OCI-LY7 (cell line): ENCODE measurements around the gene MYH11. TPM values are rescaled to one million over a fixed set of nuclear protein-coding genes. Genes with fewer than 3 reads are reported as not detected.

Source experiments
- BruUV-seq: library from RNA; stranded (reverse); fragments of 400-500 nt; replicated peaks from 2 replicates; lab custom pipeline; 2021; lab: Mats Ljungman, UMichigan
- CTCF ChIA-PET: fragments of 300-600 bp; sonication (Branson Sonifier 250); formaldehyde crosslinking; loops from one replicate; lab custom pipeline; 2022; ENCODE audit warnings: antibody characterized with exemption; ENCODE audit not compliant: unreplicated experiment; lab: Charles Lee
- POLR2A ChIA-PET: fragments of 300-600 bp; sonication (Branson Sonifier 250); formaldehyde crosslinking; loops from one replicate; lab custom pipeline; 2022; ENCODE audit warnings: antibody characterized with exemption; lab: Charles Lee
- DNase-seq: peaks from one replicate; pipeline ENCODE4 v3.0.0-alpha.2; 2015; ENCODE audit warnings: low spot score
- H2AFZ ChIP-seq: fragments of 200-600 bp; sonication (generic), shearing (Covaris generic); 2 replicates; pipeline ENCODE4 v1.6.1; 2014; ENCODE audit warnings: mild to moderate bottlenecking, antibody characterized with exemption, low read length, moderate library complexity
- H3K27ac ChIP-seq: fragments of 200-600 bp; sonication (generic); 2 replicates; pipeline ENCODE4 v1.5.1; 2014; ENCODE audit warnings: mixed run types, low read depth, mild to moderate bottlenecking, moderate library complexity, low read length, inconsistent platforms; ENCODE audit not compliant: poor library complexity, severe bottlenecking
- H3K36me3 ChIP-seq: fragments of 200-600 bp; sonication (generic); 2 replicates; pipeline ENCODE4 v1.6.1; 2014; ENCODE audit warnings: mild to moderate bottlenecking, antibody characterized with exemption, low read length, moderate library complexity, mixed read lengths; ENCODE audit not compliant: insufficient read depth
- H3K4me1 ChIP-seq: fragments of 200-600 bp; sonication (generic); 2 replicates; pipeline ENCODE4 v1.5.1; 2014; ENCODE audit warnings: mild to moderate bottlenecking, low read length; ENCODE audit not compliant: insufficient read depth, poor library complexity, severe bottlenecking
- H3K4me2 ChIP-seq: fragments of 200-600 bp; sonication (generic); 2 replicates; pipeline ENCODE4 v1.6.1; 2014; ENCODE audit warnings: mild to moderate bottlenecking, low read length
- H3K4me3 ChIP-seq: fragments of 200-600 bp; sonication (generic); 2 replicates; pipeline ENCODE4 v1.5.1; 2014; ENCODE audit warnings: mild to moderate bottlenecking, low read depth, low read length; ENCODE audit not compliant: poor library complexity, severe bottlenecking
- H3K79me2 ChIP-seq: fragments of 200-600 bp; sonication (generic); 2 replicates; pipeline ENCODE4 v1.6.1; 2016; ENCODE audit warnings: low read depth, mild to moderate bottlenecking, low read length, moderate library complexity, mixed read lengths; ENCODE audit not compliant: insufficient read depth
- H3K9me2 ChIP-seq: fragments of 200-600 bp; sonication (generic); 2 replicates; pipeline ENCODE4 v1.6.1; 2016; ENCODE audit warnings: mild to moderate bottlenecking, low read length, mixed read lengths; ENCODE audit not compliant: insufficient read depth
- H3K9me3 ChIP-seq: fragments of 200-600 bp; sonication (generic); 2 replicates; pipeline ENCODE4 v1.6.1; 2014; ENCODE audit warnings: mild to moderate bottlenecking, mixed run types, low read length, mixed read lengths
- H4K20me1 ChIP-seq: fragments of 200-600 bp; sonication (generic); 2 replicates; pipeline ENCODE4 v1.6.1; 2014; ENCODE audit warnings: mild to moderate bottlenecking, antibody characterized with exemption, low read length, moderate library complexity, mixed read lengths; ENCODE audit not compliant: insufficient read depth
- EZH2phosphoT487 ChIP-seq: fragments of 200-600 bp; sonication (generic); IDR thresholded peaks from 2 replicates; pipeline ENCODE4 v1.6.1; 2018; ENCODE audit warnings: low read depth, borderline replicate concordance, mild to moderate bottlenecking, mixed run types, antibody characterized with exemption, low read length, moderate library complexity, mixed read lengths
- intact Hi-C: fragments of 100-400 bp; cut with micrococcal nuclease; formaldehyde crosslinking; loops from one replicate; pipeline ENCODE4 v1.10.0; 2022; ENCODE audit not compliant: unreplicated experiment
- total RNA-seq, 2 experiments: library from RNA; depleted of rRNA in 1 of 2; stranded (reverse); fragments of >200 nt in 1 of 2; shearing (Covaris generic) in 1 of 2; gene quantifications; 2 replicates each; pipeline ENCODE4 v1.2.3, GENCODE V29; 2014 to 2022
- TF ChIP-seq, protein P1 (sequence below): fragments of 200-600 bp; sonication (generic); conservative IDR thresholded peaks from 2 replicates; pipeline ENCODE4 v1.5.1; 2014; ENCODE audit warnings: mild to moderate bottlenecking, antibody characterized with exemption, low read length, moderate library complexity, mixed read lengths

Gene MYH11
- total RNA-seq, 2 experiments from 2014 or later = 5.7 to 33.8 TPM

DNA sequence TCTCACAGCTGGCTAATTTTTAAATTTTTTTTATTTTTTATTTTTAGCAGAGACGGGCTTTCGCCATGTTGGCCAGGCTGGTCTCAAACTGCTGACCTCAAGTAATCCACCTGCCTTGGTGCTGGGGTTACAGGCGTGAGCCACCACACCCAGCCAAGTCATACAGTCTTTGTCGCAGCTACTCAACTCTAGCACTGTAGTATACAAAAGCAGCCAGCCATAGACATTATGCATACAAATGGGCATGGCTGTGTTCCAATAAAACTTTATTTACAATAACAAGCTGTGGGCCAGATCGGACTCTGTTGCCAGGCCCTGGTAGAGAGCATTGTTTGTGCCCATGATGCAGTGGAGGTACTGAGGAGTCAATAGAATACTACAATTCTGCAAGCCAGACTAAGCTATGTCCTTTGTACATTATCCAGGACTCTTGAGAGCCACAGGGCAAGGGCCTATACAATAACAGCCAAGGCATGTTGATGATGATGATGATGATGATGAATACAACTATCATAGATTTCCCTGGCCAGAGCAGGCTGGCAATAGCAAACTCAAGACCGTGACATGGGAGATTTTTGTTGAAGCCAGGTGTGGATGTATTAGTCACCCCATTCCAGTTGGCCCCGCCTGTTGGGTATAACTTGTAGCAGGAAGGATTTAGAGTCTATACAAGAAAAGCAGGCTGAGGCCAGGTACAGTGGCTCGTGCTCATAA is 101.8 kb downstream of the MYH11 start:
- Histone ChIP-seq H3K27ac (no peak overlapping the region), H4K20me1 (no peaks in the 10 kb centered on the region), H3K4me2 (no peak overlapping the region), H3K4me1 (peaks cover 5% of the 10 kb centered on the region), H3K36me3 (peaks cover 25% of the 10 kb centered on the region), H3K9me3 (no peaks in the 10 kb centered on the region), H3K79me2 (no peaks in the 10 kb centered on the region), H3K4me3 (no peak overlapping the region), H2AFZ (no peak overlapping the region), H3K9me2 (no peaks in the 10 kb centered on the region)
- intact Hi-C loops = no loop called here
- no peak for TF ChIP-seq EZH2phosphoT487
- POLR2A ChIA-PET = interaction anchor here (0.9 kb wide), 1 partner anchor 16 kb away, joined by 4 read pairs; no protein-coding TSS in a partner anchor
- BruUV-seq = no TSS peak
- CTCF ChIA-PET = interaction anchor here (0.5 kb wide), 1 partner anchor 216 kb away, joined by 3 read pairs; no protein-coding TSS in a partner anchor
- no peak for DNase-seq

DNA sequence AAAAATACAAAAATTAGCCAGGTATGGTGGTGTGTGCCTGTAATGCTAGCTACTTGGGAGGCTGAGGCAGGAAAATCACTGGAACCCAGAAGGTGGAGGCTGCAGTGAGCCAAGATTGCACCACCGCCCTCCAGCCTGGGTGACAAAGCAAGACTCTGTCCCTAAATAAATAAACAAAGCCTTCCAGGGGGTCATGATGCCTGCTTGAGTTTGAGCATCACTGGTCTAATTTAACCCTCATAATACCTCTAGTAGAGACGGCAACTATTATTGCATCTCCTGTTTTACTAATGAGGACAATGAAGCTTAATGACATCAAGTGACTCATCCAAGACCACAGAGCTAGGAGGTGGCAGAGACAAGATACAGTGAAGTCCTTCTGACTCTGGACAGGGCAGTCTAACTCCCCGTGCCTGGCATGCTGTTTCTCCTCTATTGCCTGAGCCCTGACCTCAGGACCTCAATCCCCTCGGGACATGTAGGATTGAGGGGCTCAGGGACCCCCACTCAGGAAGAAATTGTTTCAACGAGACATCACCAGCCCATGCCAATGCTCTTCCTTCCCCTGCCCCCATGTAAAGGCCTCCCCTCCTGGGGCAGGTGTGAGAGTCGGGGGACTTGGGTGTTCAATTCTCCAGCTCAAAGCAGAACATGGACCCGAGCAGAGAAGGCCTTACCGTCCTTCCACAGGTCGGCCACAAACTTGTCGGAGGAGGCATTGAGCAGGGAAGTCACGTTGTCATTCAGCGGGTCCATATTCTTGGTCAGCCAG is 103.9 kb downstream of the MYH11 start:
- Histone ChIP-seq H3K36me3 (peaks cover 13% of the 10 kb centered on the region), H4K20me1 (no peaks in the 10 kb centered on the region), H3K9me2 (no peaks in the 10 kb centered on the region), H3K9me3 (no peaks in the 10 kb centered on the region), H2AFZ (no peak overlapping the region), H3K4me3 (no peak overlapping the region), H3K4me2 (no peak overlapping the region), H3K4me1 (peaks cover 1% of the 10 kb centered on the region), H3K27ac (no peak overlapping the region), H3K79me2 (no peaks in the 10 kb centered on the region)
- ChIA-PET POLR2A (no interaction called here), CTCF (interaction anchor here (1.1 kb wide), 1 partner anchor 69 kb away, joined by 3 read pairs; no protein-coding TSS in a partner anchor)
- no TSS peak for BruUV-seq
- no peak for DNase-seq
- TF ChIP-seq, protein P1, sequence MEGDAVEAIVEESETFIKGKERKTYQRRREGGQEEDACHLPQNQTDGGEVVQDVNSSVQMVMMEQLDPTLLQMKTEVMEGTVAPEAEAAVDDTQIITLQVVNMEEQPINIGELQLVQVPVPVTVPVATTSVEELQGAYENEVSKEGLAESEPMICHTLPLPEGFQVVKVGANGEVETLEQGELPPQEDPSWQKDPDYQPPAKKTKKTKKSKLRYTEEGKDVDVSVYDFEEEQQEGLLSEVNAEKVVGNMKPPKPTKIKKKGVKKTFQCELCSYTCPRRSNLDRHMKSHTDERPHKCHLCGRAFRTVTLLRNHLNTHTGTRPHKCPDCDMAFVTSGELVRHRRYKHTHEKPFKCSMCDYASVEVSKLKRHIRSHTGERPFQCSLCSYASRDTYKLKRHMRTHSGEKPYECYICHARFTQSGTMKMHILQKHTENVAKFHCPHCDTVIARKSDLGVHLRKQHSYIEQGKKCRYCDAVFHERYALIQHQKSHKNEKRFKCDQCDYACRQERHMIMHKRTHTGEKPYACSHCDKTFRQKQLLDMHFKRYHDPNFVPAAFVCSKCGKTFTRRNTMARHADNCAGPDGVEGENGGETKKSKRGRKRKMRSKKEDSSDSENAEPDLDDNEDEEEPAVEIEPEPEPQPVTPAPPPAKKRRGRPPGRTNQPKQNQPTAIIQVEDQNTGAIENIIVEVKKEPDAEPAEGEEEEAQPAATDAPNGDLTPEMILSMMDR = no peak
- TF ChIP-seq EZH2phosphoT487 = no peak
- intact Hi-C loops = no loop called here

- BruUV-seq = no TSS peak
- H3K4me2 ChIP-seq = no peak overlapping the region
- ChIA-PET CTCF (interaction anchor here (1.1 kb wide), 1 partner anchor 70 kb away, joined by 3 read pairs; no protein-coding TSS in a partner anchor), POLR2A (interaction anchor here (0.6 kb wide), 1 partner anchor 10 kb away, joined by 4 read pairs; no protein-coding TSS in a partner anchor)
- H3K27ac ChIP-seq = no peak overlapping the region
- H2AFZ ChIP-seq = no peak overlapping the region
- H3K9me3 ChIP-seq = no peaks in the 10 kb centered on the region
- DNase-seq = no peak
- TF ChIP-seq, protein P1 = no peak
- no peak for TF ChIP-seq EZH2phosphoT487
- H3K4me3 ChIP-seq = no peak overlapping the region
- H3K79me2 ChIP-seq = no peaks in the 10 kb centered on the region
- H3K4me1 ChIP-seq = no peaks in the 10 kb centered on the region
- peaks cover 13% of the 10 kb centered on the region for H3K36me3 ChIP-seq
- no peaks in the 10 kb centered on the region for H3K9me2 ChIP-seq
- intact Hi-C loops = no loop called here
- no peaks in the 10 kb centered on the region for H4K20me1 ChIP-seq
Observed at GRCh38 chr16:15751940-15752339, 104.9 kb downstream of the MYH11 start.
